GM06990 (cell line): ENCODE measurements around the gene NTM.

Experiments
- DNase-seq: peaks from one replicate; pipeline ENCODE4 v3.0.0-alpha.2; 2011; ENCODE audit not compliant: insufficient read length; ENCODE audit errors: extremely low read depth
- H3K27me3 ChIP-seq: replicated peaks from 2 replicates; pipeline ENCODE4 v1.6.0; 2011; ENCODE audit warnings: low read length; ENCODE audit not compliant: control insufficient read depth, insufficient read depth
- H3K36me3 ChIP-seq: 2 replicates; pipeline ENCODE4 v1.5.1; 2011; ENCODE audit warnings: low read length; ENCODE audit not compliant: control insufficient read depth, insufficient read depth
- H3K4me3 ChIP-seq: replicated peaks from 2 replicates; pipeline ENCODE4 v1.5.1; 2011; ENCODE audit warnings: low read depth, mild to moderate bottlenecking, control low read depth, low read length
- CTCF ChIP-seq: IDR thresholded peaks from 2 replicates; pipeline ENCODE4 v1.5.1; 2011; ENCODE audit warnings: low read length, control low read depth, mild to moderate bottlenecking, inconsistent platforms; ENCODE audit not compliant: insufficient read depth, poor library complexity, severe bottlenecking

NTM gene

DNA sequence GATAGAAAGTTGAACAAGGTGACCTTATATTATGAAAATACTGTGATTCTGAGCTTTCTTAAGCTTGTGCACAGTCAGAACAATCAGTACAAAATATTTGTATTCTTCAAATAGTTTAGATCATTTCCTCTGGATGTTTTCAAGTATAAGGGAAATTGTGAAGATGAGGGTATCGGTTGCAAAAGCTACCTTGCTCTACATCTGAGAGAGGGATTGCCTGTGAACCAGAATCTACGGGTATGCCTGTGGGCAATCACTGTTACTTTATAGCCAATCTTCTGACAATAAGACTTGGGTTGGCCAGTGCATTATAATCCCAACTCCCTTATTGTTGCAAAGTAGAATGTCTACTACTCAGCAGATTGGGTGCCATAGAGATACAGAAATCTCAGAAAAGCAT lies 90.5 kb downstream of the NTM start:
- Histone ChIP-seq H3K36me3 (no peaks in the 10 kb centered on the region), H3K27me3 (no peaks in the 10 kb centered on the region; the same call in 1 of the 2 replicates), H3K4me3 (no peak overlapping the region)
- no peak for DNase-seq
- TF ChIP-seq CTCF: no peak

GRCh38 chr11:131462622-131463021 lies 92.2 kb downstream of the NTM start:
- no peaks in the 10 kb centered on the region; the same call in 1 of the 2 replicates for H3K27me3 ChIP-seq
- no peak for TF ChIP-seq CTCF
- no peaks in the 10 kb centered on the region for H3K36me3 ChIP-seq
- DNase-seq: no peak
- H3K4me3 ChIP-seq: no peak overlapping the region

- Histone ChIP-seq H3K36me3 (no peaks in the 10 kb centered on the region), H3K27me3 (no peaks in the 10 kb centered on the region; the same call in 1 of the 2 replicates), H3K4me3 (no peak overlapping the region)
- DNase-seq: no peak
- no peak for TF ChIP-seq CTCF
Measured at GRCh38 chr11:131463162-131463561, 92.7 kb downstream of the NTM start.

DNA sequence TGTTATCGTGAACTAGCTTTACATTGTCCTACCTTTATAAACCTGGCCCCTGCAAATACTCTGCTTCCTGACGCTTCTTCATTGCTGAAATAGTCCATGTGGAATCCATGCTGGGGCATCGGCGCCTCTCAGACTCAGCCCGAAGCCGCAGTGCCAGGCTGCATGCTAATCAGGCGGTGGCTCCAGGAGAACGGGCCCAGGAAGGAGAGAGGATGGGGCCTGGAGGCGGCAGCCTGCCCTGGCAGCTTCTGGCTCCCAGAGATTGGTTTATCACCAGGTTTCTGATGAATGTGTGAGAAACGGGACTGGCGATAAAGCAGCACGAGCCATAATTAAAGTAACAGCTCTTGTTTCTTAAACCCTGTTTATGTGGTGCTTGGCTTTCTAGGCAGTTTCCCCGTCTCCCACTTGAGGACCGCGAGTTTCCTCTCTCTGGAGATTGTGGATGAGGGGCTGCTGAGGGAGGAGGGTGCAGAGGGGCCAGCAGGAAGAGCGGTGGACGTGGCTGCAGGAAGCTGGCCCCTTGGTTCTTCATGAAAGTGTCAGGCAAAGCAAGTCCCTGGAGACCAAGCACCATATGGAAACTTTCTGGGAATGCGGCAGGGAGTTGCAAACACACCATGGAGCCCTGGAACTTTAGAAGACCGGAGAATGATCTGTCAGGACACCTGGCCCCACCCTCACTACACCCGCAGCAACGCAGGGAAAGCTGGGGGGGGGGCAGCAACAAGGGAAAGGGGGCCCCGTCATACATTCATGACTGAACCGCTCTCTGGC lies 93.4 kb downstream of the NTM start:
- H3K36me3 ChIP-seq: no peaks in the 10 kb centered on the region
- no peak for TF ChIP-seq CTCF
- no peak overlapping the region for H3K4me3 ChIP-seq
- H3K27me3 ChIP-seq: no peaks in the 10 kb centered on the region
- no peak for DNase-seq

GRCh38 chr11:131464461-131464860 lies 94.0 kb downstream of the NTM start:
- DNase-seq: no peak
- Histone ChIP-seq H3K36me3 (no peaks in the 10 kb centered on the region), H3K27me3 (no peaks in the 10 kb centered on the region), H3K4me3 (no peak overlapping the region)
- TF ChIP-seq CTCF: no peak

GRCh38 chr11:131465039-131465438 lies 94.6 kb downstream of the NTM start:
- H3K36me3 ChIP-seq: no peaks in the 10 kb centered on the region
- no peak overlapping the region for H3K4me3 ChIP-seq
- no peak for TF ChIP-seq CTCF
- no peaks in the 10 kb centered on the region for H3K27me3 ChIP-seq
- DNase-seq: no peak
